Suprapubic skin (tissue), 4 donors: ENCODE data around the gene CSTF3. TPM values are rescaled to one million over a fixed set of nuclear protein-coding genes. Genes with fewer than 3 reads are reported as not detected.

ENCODE experiments used
- DNase-seq, 2 donors: peaks; one replicate each; pipeline ENCODE4 v3.0.0-alpha.2; 2019; ENCODE audit warnings: low spot score in 2 of 2
- H3K27ac ChIP-seq: fragments of 200-600 bp; sonication (generic); one replicate; pipeline ENCODE4 v1.5.1; 2019
- H3K27me3 ChIP-seq: fragments of 200-600 bp; sonication (generic); one replicate; pipeline ENCODE4 v1.5.1; 2019
- H3K36me3 ChIP-seq: fragments of 200-600 bp; sonication (generic); one replicate; pipeline ENCODE4 v1.5.1; 2019
- H3K4me1 ChIP-seq: fragments of 200-600 bp; sonication (generic); one replicate; pipeline ENCODE4 v1.5.1; 2019
- H3K4me3 ChIP-seq: fragments of 200-600 bp; sonication (generic); one replicate; pipeline ENCODE4 v1.5.1; 2019; ENCODE audit warnings: mild to moderate bottlenecking
- H3K9me3 ChIP-seq: fragments of 200-600 bp; sonication (generic); one replicate; pipeline ENCODE4 v1.5.1; 2019
- CTCF ChIP-seq, 2 donors: fragments of 200-600 bp in 1 of 2; fragments of 450-650 bp in 1 of 2; sonication (generic) in 1 of 2; IDR thresholded peaks; one replicate each; pipeline ENCODE4 v1.5.1; 2016 to 2019; ENCODE audit warnings: antibody characterized with exemption in 2 of 2, mild to moderate bottlenecking in 1 of 2, moderate library complexity in 1 of 2
- EP300 ChIP-seq: sonication (generic); formaldehyde crosslinking; IDR thresholded peaks from one replicate; pipeline ENCODE4 v1.6.1; 2017; ENCODE audit warnings: antibody characterized with exemption
- POLR2A ChIP-seq, 2 donors: fragments of 450-650 bp; IDR thresholded peaks; one replicate each; pipeline ENCODE4 v1.6.1; 2017; ENCODE audit warnings: antibody characterized with exemption in 2 of 2, mild to moderate bottlenecking in 2 of 2, moderate library complexity in 2 of 2
- POLR2AphosphoS5 ChIP-seq, 3 donors: sonication (generic); formaldehyde crosslinking; IDR thresholded peaks; one replicate each; pipeline ENCODE4 v1.6.1; 2017; ENCODE audit warnings: antibody characterized with exemption in 3 of 3
- WGBS: methylation state at CpG from one replicate; pipeline ENCODE4 v1.1.5; 2018; 5-methylcytosine and 5-hydroxymethylcytosine counted together
- total RNA-seq, 4 donors: library from RNA; depleted of rRNA; stranded (reverse); fragments of >200 nt; gene quantifications; one replicate each; pipeline ENCODE4 v1.1.0, GENCODE V29; 2016

The CSTF3 gene
- total RNA-seq, 4 donors from 2014 or later = 10.8 to 23.3 (median 12.4) TPM

GRCh38 chr11:33195462-33196173 lies 34.3 kb upstream of the CSTF3 start:
- Histone ChIP-seq H3K36me3 (no peaks in the 10 kb centered on the region), H3K4me3 (no peak overlapping the region), H3K9me3 (no peaks in the 10 kb centered on the region), H3K27ac (no peak overlapping the region), H3K4me1 (no peaks in the 10 kb centered on the region), H3K27me3 (no peaks in the 10 kb centered on the region)
- TF ChIP-seq POLR2AphosphoS5 (IDR thresholded peaks at IDR 0.05) (no peak), CTCF (IDR thresholded peaks at IDR 0.05) (no peak), EP300 (no peak), POLR2A (IDR thresholded peaks at IDR 0.05) (no peak)
- WGBS = 67% methylated on average over 4 of the region's 4 CpGs
- DNase-seq = no peak

GRCh38 chr11:33194455-33194854 lies 33.2 kb upstream of the CSTF3 start:
- Histone ChIP-seq H3K4me1 (no peaks in the 10 kb centered on the region), H3K27me3 (no peaks in the 10 kb centered on the region), H3K4me3 (no peak overlapping the region), H3K9me3 (no peaks in the 10 kb centered on the region), H3K27ac (no peak overlapping the region), H3K36me3 (no peaks in the 10 kb centered on the region)
- no peak for TF ChIP-seq POLR2A (IDR thresholded peaks at IDR 0.05)
- no peak for TF ChIP-seq POLR2AphosphoS5 (IDR thresholded peaks at IDR 0.05)
- TF ChIP-seq EP300 = no peak
- no peak for TF ChIP-seq CTCF (IDR thresholded peaks at IDR 0.05)
- 78% methylated on average over 4 of the region's 4 CpGs for WGBS
- no peak for DNase-seq

- H3K27me3 ChIP-seq = no peaks in the 10 kb centered on the region
- H3K9me3 ChIP-seq = no peaks in the 10 kb centered on the region
- H3K4me3 ChIP-seq = no peak overlapping the region
- no peak for TF ChIP-seq POLR2A (IDR thresholded peaks at IDR 0.05)
- DNase-seq = no peak
- H3K27ac ChIP-seq = no peak overlapping the region
- H3K4me1 ChIP-seq = no peaks in the 10 kb centered on the region
- H3K36me3 ChIP-seq = no peaks in the 10 kb centered on the region
Measured at GRCh38 chr11:33191467-33191866, 30.2 kb upstream of the CSTF3 start.

GRCh38 chr11:33187998-33188722 lies 26.9 kb upstream of the CSTF3 start:
- H3K27ac ChIP-seq = no peak overlapping the region
- WGBS = 48% methylated on average over 8 of the region's 8 CpGs
- H3K9me3 ChIP-seq = no peaks in the 10 kb centered on the region
- no peaks in the 10 kb centered on the region for H3K36me3 ChIP-seq
- no peak for TF ChIP-seq CTCF (IDR thresholded peaks at IDR 0.05)
- no peak for TF ChIP-seq EP300
- no peak for TF ChIP-seq POLR2AphosphoS5 (IDR thresholded peaks at IDR 0.05)
- no peak for TF ChIP-seq POLR2A (IDR thresholded peaks at IDR 0.05)
- no peak overlapping the region for H3K4me3 ChIP-seq
- no peaks in the 10 kb centered on the region for H3K4me1 ChIP-seq
- DNase-seq = no peak
- no peaks in the 10 kb centered on the region for H3K27me3 ChIP-seq

GRCh38 chr11:33185756-33186155 lies 24.5 kb upstream of the CSTF3 start:
- no peak for TF ChIP-seq POLR2AphosphoS5 (IDR thresholded peaks at IDR 0.05)
- TF ChIP-seq CTCF (IDR thresholded peaks at IDR 0.05) = no peak

More at GRCh38 chr11:33185756-33186155, 24.5 kb upstream of the CSTF3 start:
- Histone ChIP-seq H3K9me3 (no peaks in the 10 kb centered on the region), H3K27ac (no peak overlapping the region), H3K36me3 (no peaks in the 10 kb centered on the region), H3K27me3 (no peaks in the 10 kb centered on the region), H3K4me3 (no peak overlapping the region), H3K4me1 (no peaks in the 10 kb centered on the region)
- DNase-seq = no peak
- 69% methylated on average over 1 of the region's 1 CpG for WGBS
